Activated T-helper 1 cell treated with anti-CD3 and anti-CD28 coated beads, Interleukin-12 subunit alpha, Interleukin-12 subunit beta, Interleukin-2, Interleukin-4 antibody, amounts not matched to agents 30 ng/mL and 10 ng/mL and 1 ng/mL, durations not matched to agents 14 hours and 24 hours and 36 hours (primary cell): ENCODE measurements around the gene ATG5. TPM values are rescaled to one million over a fixed set of nuclear protein-coding genes. Genes with fewer than 3 reads are reported as not detected.

ENCODE experiments used
- DNase-seq: peaks from one replicate; pipeline ENCODE4 v3.0.0; 2021; ENCODE audit warnings: low spot score
- H3K27ac Mint-ChIP-seq: one replicate; pipeline ENCODE4 v1.8.0; 2021; ENCODE audit warnings: mild to moderate bottlenecking, mixed read lengths
- H3K27me3 Mint-ChIP-seq: one replicate; pipeline ENCODE4 v1.8.0; 2022; ENCODE audit warnings: mild to moderate bottlenecking, moderate library complexity, mixed read lengths; ENCODE audit not compliant: insufficient read depth
- H3K36me3 Mint-ChIP-seq: one replicate; pipeline ENCODE4 v1.8.0; 2021; ENCODE audit warnings: low read depth, mixed read lengths
- H3K4me1 Mint-ChIP-seq: one replicate; pipeline ENCODE4 v1.8.0; 2021; ENCODE audit warnings: low read depth, mixed read lengths
- H3K4me3 Mint-ChIP-seq: one replicate; pipeline ENCODE4 v1.8.0; 2021; ENCODE audit warnings: mild to moderate bottlenecking, moderate library complexity, mixed read lengths
- H3K9me3 Mint-ChIP-seq: one replicate; pipeline ENCODE4 v1.8.0; 2021; ENCODE audit warnings: mixed read lengths
- intact Hi-C: fragments of 100-400 bp; cut with micrococcal nuclease; formaldehyde crosslinking; loops from one replicate; pipeline ENCODE4 v1.15.1; 2024
- total RNA-seq: library from RNA; stranded (reverse); gene quantifications from 2 replicates; pipeline ENCODE4 v1.2.3, GENCODE V29; 2022

ATG5 gene
- total RNA-seq, 1 donor from 2014 or later = 36.7 TPM

GRCh38 chr6:106178900-106179299, 146.7 kb downstream of the ATG5 start:
- no peak overlapping the region for H3K4me3 Mint-ChIP-seq
- H3K9me3 Mint-ChIP-seq = peaks cover 4% of the 10 kb centered on the region
- peaks cover 19% of the 10 kb centered on the region for H3K36me3 Mint-ChIP-seq
- H3K4me1 Mint-ChIP-seq = peaks cover 35% of the 10 kb centered on the region
- H3K27me3 Mint-ChIP-seq = no peaks in the 10 kb centered on the region
- intact Hi-C loops = no loop called here
- no peak for DNase-seq
- H3K27ac Mint-ChIP-seq = no peak overlapping the region

- intact Hi-C loops = no loop called here
- H3K36me3 Mint-ChIP-seq = peaks cover 21% of the 10 kb centered on the region
- no peak overlapping the region for H3K27ac Mint-ChIP-seq
- peaks cover 36% of the 10 kb centered on the region for H3K4me1 Mint-ChIP-seq
- no peak overlapping the region for H3K4me3 Mint-ChIP-seq
- no peak for DNase-seq
- peaks cover 4% of the 10 kb centered on the region for H3K9me3 Mint-ChIP-seq
- no peaks in the 10 kb centered on the region for H3K27me3 Mint-ChIP-seq
Observed at GRCh38 chr6:106177786-106178185, 147.8 kb downstream of the ATG5 start.

GRCh38 chr6:106173124-106173879, 152.3 kb downstream of the ATG5 start:
- Mint-ChIP-seq H3K4me3 (no peak overlapping the region), H3K27ac (peak overlapping the region; percentile 67), H3K4me1 (peaks cover 52% of the 10 kb centered on the region), H3K36me3 (peaks cover 16% of the 10 kb centered on the region), H3K27me3 (no peaks in the 10 kb centered on the region), H3K9me3 (peaks cover 4% of the 10 kb centered on the region)
- intact Hi-C loops = no loop called here
- DNase-seq = no peak

DNA sequence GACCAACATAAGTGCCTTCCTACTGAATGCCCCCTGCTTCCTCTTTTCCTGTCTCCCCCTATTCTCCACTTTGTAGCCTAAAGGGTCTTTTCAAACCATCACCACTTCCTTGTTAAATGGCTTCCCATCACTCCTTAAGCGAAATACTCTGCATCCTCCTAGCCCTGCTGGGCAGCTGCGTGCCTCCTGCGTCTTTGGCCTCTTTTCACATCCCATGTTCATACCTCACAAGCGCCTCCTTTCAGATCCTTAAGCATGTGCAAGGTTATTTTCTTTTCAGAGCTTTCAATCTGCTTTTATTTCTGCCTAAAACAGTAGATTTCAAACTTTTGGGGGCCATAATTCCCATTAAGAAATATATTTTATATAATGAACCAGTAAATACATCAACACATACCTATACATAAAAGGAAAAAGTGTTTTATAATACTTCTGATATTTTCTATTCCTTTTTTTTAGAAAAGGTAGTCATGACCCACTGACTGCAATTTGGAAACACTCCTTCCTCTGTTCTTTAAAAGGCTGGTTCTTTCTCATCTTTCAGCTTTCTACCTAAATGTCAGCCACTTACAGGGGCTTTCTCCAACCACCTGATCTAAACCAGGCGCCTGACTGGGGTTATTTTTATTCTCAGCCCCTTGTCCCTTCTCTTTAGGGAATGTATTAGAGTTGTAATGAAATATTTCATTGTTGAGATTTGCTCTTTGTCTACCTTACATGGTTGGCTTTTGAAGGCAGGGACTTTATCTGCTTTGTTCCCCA, 155.3 kb downstream of the ATG5 start:
- peaks cover 62% of the 10 kb centered on the region for H3K4me1 Mint-ChIP-seq

DNA sequence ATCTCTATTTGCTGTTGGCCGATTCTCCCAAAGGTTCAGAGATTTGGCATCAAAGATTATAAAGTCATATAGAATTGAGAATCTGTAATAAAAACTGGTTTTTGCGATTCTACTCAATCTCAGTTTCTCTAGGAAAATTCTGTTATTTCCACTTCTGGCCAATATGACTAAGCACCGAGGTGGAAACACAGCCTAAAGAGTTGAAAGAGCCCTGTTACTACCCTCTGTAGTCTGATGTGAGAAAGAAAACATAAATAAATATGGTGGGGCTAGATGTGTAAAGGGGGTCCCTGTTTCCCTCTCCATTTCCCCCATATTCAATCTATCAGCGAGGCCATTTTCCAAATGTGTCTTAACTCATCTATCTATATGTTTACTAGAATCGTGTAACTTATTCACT, 156.0 kb downstream of the ATG5 start:
- intact Hi-C loops = loop anchor here (1.0 kb wide), 1 partner anchor 269 kb away; no protein-coding TSS in a partner anchor
- H3K27ac Mint-ChIP-seq = no peak overlapping the region
- DNase-seq = no peak
- H3K36me3 Mint-ChIP-seq = peaks cover 8% of the 10 kb centered on the region
- H3K27me3 Mint-ChIP-seq = peaks cover 3% of the 10 kb centered on the region
- H3K9me3 Mint-ChIP-seq = peaks cover 4% of the 10 kb centered on the region
- no peak overlapping the region for H3K4me3 Mint-ChIP-seq
- peaks cover 69% of the 10 kb centered on the region for H3K4me1 Mint-ChIP-seq

More for the DNA sequence above, 155.3 kb downstream of the ATG5 start:
- H3K27ac Mint-ChIP-seq = peak overlapping the region; percentile 37
- no peak overlapping the region for H3K4me3 Mint-ChIP-seq
- intact Hi-C loops = no loop called here
- peaks cover 7% of the 10 kb centered on the region for H3K36me3 Mint-ChIP-seq
- peaks cover 3% of the 10 kb centered on the region for H3K27me3 Mint-ChIP-seq
- peaks cover 4% of the 10 kb centered on the region for H3K9me3 Mint-ChIP-seq
- DNase-seq = no peak

DNA sequence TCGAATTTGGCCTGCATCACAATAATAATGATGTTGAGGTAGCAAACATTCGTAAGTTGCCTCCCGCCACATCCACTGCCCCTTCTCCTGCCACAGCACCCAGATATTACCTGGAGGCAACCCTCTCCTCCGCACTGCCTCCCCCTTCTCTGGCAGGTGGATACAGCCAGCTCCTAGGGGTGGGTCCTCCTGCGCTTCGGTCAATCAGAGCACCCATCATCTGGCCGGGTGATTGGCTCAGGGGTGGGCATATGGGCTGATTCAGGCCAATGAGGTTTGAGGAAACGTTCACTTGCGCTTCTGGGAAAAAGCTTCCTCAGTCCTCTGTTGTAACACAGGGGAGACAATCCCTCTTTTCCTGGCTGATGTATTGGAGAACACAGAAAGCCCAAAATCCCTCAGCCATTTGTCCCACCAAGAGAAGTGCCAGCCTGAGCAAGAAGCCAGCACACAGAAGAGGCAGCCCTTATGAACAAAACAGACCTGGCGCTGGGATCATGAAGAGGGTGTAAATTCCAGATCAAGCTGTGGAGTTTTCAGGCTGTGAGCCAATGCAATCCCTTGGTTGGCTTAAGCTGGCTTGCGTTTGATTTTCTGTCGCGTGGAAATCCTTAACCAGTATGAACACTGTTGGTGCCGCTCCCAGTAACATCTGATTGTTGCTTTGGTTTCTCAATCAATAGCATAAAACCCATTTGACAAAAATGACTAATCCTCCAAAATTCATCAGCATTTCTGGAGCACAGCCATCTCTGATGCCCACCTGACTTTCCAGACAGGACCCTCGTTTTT, 157.3 kb downstream of the ATG5 start:
- H3K27me3 Mint-ChIP-seq = peaks cover 3% of the 10 kb centered on the region
- H3K4me3 Mint-ChIP-seq = no peak overlapping the region
- H3K9me3 Mint-ChIP-seq = peaks cover 4% of the 10 kb centered on the region
- no peak for DNase-seq
- no peak overlapping the region for H3K27ac Mint-ChIP-seq
- intact Hi-C loops = no loop called here
- H3K4me1 Mint-ChIP-seq = peaks cover 74% of the 10 kb centered on the region
- peaks cover 6% of the 10 kb centered on the region for H3K36me3 Mint-ChIP-seq

GRCh38 chr6:106167096-106167814, 158.3 kb downstream of the ATG5 start:
- Mint-ChIP-seq H3K4me1 (peaks cover 76% of the 10 kb centered on the region), H3K4me3 (peak overlapping the region; percentile 28), H3K36me3 (peaks cover 5% of the 10 kb centered on the region), H3K9me3 (peaks cover 4% of the 10 kb centered on the region), H3K27ac (peak overlapping the region; percentile 28), H3K27me3 (peaks cover 3% of the 10 kb centered on the region)
- intact Hi-C loops = no loop called here
- no peak for DNase-seq

- H3K4me1 Mint-ChIP-seq = peaks cover 78% of the 10 kb centered on the region
- no peak for DNase-seq
- H3K4me3 Mint-ChIP-seq = no peak overlapping the region
- H3K27ac Mint-ChIP-seq = peak overlapping the region; percentile 73
- peaks cover 3% of the 10 kb centered on the region for H3K27me3 Mint-ChIP-seq
- intact Hi-C loops = no loop called here
- H3K36me3 Mint-ChIP-seq = peaks cover 2% of the 10 kb centered on the region
- no peaks in the 10 kb centered on the region for H3K9me3 Mint-ChIP-seq
Observed at GRCh38 chr6:106165885-106166485, 159.6 kb downstream of the ATG5 start.

DNA sequence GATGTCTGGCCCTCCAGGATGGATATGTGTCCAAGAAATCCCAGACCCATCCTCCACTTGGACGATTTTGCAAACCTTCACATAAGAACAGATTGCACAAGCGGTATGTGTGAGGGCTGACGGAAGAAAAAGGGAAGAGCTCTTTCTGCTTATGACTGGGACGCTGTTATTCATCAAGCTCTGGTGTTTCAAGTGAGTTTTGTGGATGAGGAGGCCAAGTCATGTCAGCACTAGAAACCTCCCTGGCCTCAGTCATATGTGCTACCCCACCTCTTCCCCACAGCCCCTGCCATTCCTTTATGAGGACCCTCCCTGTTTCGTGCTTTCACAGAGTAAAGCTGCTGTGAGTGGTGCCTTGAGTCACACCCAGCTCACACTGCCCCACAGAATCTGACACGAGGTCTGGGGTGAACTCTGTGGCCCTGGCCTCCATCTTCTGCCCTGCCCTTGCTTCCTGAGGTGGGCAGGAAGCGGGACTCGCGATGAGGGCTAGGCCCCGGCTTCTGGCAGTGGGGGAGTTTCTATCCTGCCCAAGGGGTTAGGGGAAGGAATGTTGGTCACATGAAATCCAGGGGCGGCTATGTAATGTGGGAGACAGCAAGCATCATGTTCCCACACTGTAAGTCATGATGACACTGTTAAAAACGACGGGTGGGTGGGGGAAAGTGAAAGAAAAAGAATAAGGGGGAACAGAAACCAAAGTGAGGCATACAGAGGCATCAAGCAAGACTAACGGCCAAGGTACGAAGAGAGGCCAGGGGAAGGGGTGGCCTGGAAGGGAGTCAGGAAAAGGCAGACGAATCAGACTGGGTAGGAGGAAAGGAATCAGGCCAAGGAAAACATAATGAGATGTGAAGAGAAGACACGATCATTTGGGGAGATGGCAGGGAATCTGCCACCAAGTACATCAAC, 161.3 kb downstream of the ATG5 start:
- Mint-ChIP-seq H3K27ac (peak overlapping the region; percentile 98), H3K9me3 (no peaks in the 10 kb centered on the region), H3K27me3 (peaks cover 3% of the 10 kb centered on the region), H3K36me3 (peaks cover 4% of the 10 kb centered on the region), H3K4me1 (peaks cover 73% of the 10 kb centered on the region), H3K4me3 (peak overlapping the region; percentile 69)
- DNase-seq = peak; percentile 51
- intact Hi-C loops = loop anchor here (1.0 to 5.0 kb wide), 18 partner anchors 15 to 733 kb away; partner anchors contain the start of genes ATG5 and PRDM1

DNA sequence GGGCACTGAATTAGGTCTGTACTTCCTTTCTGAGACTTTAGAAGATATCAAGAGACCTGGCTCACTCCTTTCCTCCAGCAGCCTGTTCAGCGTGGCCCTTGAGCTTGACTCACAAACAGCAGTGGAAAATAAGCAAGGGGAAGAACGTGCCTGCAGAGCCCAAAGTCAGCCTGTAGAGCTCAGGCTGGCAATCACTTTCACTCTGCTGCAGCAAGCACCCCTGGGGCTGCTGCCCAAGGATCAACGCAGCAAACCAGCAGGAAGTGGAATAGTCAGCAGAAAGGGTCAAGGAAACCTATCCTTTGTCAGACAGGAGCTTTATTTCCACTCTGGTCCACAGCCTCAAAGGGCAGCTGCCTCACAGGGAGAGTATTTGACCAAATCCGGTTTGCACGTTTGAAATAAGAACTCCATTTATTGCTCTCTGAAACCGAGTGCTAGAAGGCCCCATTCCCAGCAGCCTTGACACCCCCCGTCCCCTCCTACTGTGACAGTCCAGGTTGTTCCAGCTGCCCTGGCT, 162.1 kb downstream of the ATG5 start:
- peak overlapping the region; percentile 69 for H3K4me3 Mint-ChIP-seq
- peak overlapping the region; percentile 98 for H3K27ac Mint-ChIP-seq
- H3K36me3 Mint-ChIP-seq = peaks cover 4% of the 10 kb centered on the region
- H3K9me3 Mint-ChIP-seq = no peaks in the 10 kb centered on the region
- DNase-seq = peak; percentile 49
- intact Hi-C loops = loop anchor here (1.0 to 5.0 kb wide), 3 partner anchors 169 to 541 kb away; no protein-coding TSS in a partner anchor
- H3K27me3 Mint-ChIP-seq = peaks cover 3% of the 10 kb centered on the region
- peaks cover 73% of the 10 kb centered on the region for H3K4me1 Mint-ChIP-seq

DNA sequence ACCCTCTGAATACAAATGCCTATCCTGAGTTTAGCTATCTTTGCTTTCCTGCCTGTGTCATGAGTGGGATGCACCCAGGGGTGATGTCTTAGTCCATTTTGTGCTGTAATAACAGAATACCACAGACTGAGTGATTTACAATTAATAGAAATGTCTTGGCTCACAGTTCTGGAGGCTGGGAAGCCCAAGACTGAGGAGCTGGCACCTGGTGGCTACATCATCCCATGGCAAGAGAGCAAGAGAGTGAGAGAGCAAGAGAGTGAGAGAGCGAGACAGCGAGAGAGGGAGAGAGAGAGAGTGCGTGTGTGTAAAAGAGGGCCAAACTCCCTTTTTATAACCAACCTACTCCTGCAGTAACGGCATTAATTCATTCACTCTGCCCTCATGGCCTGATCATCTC, 162.6 kb downstream of the ATG5 start:
- intact Hi-C loops = loop anchor here (1.0 to 5.0 kb wide), 3 partner anchors 169 to 541 kb away; no protein-coding TSS in a partner anchor
- peak overlapping the region; percentile 98 for H3K27ac Mint-ChIP-seq
- peaks cover under 1% of the 10 kb centered on the region for H3K27me3 Mint-ChIP-seq
- peak overlapping the region; percentile 52 for H3K4me3 Mint-ChIP-seq
- no peak for DNase-seq
- peaks cover 4% of the 10 kb centered on the region for H3K36me3 Mint-ChIP-seq
- H3K9me3 Mint-ChIP-seq = no peaks in the 10 kb centered on the region
- peaks cover 72% of the 10 kb centered on the region for H3K4me1 Mint-ChIP-seq
